ENCODE results near the gene FBXO28.
A peak's percentile ranks its signal among the peaks of the same experiment; 100 is the strongest.

The FBXO28 gene

GRCh38 chr1:224160171-224160682 is 46.3 kb downstream of the FBXO28 start:
- no peak for DNase-seq

GRCh38 chr1:224162768-224163167 is 48.9 kb downstream of the FBXO28 start:
- no peak for DNase-seq

- no peak for DNase-seq
These were observed 49.4 kb downstream of the FBXO28 start for GRCh38 chr1:224163311-224163710.

- no peak for DNase-seq
These were observed 55.0 kb downstream of the FBXO28 start for GRCh38 chr1:224168859-224169380.

- DNase-seq: no peak
These were observed 55.9 kb downstream of the FBXO28 start for GRCh38 chr1:224169718-224170270.

- no peak for DNase-seq
These were observed 56.4 kb downstream of the FBXO28 start for GRCh38 chr1:224170343-224170742.

- peak; percentile 39 for DNase-seq
These were observed 57.0 kb downstream of the FBXO28 start for GRCh38 chr1:224170748-224171478.

- DNase-seq: no peak
These were observed 58.3 kb downstream of the FBXO28 start for GRCh38 chr1:224172229-224172628.

GRCh38 chr1:224173523-224173922 is 59.6 kb downstream of the FBXO28 start:
- no peak for DNase-seq

- peak; percentile 43 for DNase-seq
These were observed 61.7 kb downstream of the FBXO28 start for GRCh38 chr1:224175617-224176016.

- no peak for DNase-seq
These were observed 63.6 kb downstream of the FBXO28 start for GRCh38 chr1:224177356-224177999.

- no peak for DNase-seq
These were observed 65.0 kb downstream of the FBXO28 start for GRCh38 chr1:224178894-224179293.

- DNase-seq: no peak
These were observed 67.0 kb downstream of the FBXO28 start for GRCh38 chr1:224180783-224181452.

- DNase-seq: no peak
These were observed 67.5 kb downstream of the FBXO28 start for GRCh38 chr1:224181453-224181810.

- peak; percentile 48 for DNase-seq
These were observed 68.3 kb downstream of the FBXO28 start for GRCh38 chr1:224182057-224182865.

GRCh38 chr1:224182866-224183590 is 69.1 kb downstream of the FBXO28 start, which contains the start of gene DEGS1:
TSS of gene DEGS1 (plus strand) at chr1:224183240. CDS start at chr1:224183337, 97 bp downstream.
- DNase-seq: peak; percentile 82

GRCh38 chr1:224183591-224184312 is 69.8 kb downstream of the FBXO28 start:
- DNase-seq: peak; percentile 49

GRCh38 chr1:224185208-224185607 is 71.3 kb downstream of the FBXO28 start:
- no peak for DNase-seq

GRCh38 chr1:224188286-224188685 is 74.4 kb downstream of the FBXO28 start:
- no peak for DNase-seq

- DNase-seq: no peak
These were observed 75.7 kb downstream of the FBXO28 start for GRCh38 chr1:224189561-224189960.
